Mesenchymal stem cell (in vitro differentiated cells and primary cell): ENCODE results near the gene CEP85.
A peak's percentile ranks its signal among the peaks of the same experiment; 100 is the strongest.
"Not testable (repeated sequence)": the region's sequence is repeated elsewhere in the genome, so short reads cannot be mapped to it uniquely, and the experiment has no call there.

Source experiments
- DNase-seq: peaks from one replicate; pipeline ENCODE4 v3.0.0-alpha.2; 2013
- H2AFZ ChIP-seq: one replicate; pipeline ENCODE4 v1.6.1; 2013; ENCODE audit warnings: low read depth, mild to moderate bottlenecking, control low read depth, inconsistent platforms, low read length, moderate library complexity
- H2AK5ac ChIP-seq: 2 replicates; pipeline ENCODE4 v1.6.1; 2013; ENCODE audit warnings: low read length, moderate library complexity, mild to moderate bottlenecking, inconsistent platforms; ENCODE audit not compliant: severe bottlenecking
- H2BK120ac ChIP-seq: one replicate; pipeline ENCODE4 v1.6.1; 2013; ENCODE audit warnings: low read depth, mild to moderate bottlenecking, inconsistent platforms, low read length, moderate library complexity
- H2BK12ac ChIP-seq, 2 experiments: one replicate each; pipeline ENCODE4 v1.6.1; 2013; ENCODE audit warnings: inconsistent platforms in 2 of 2, low read length in 2 of 2, mild to moderate bottlenecking in 2 of 2, moderate library complexity in 2 of 2, control low read depth in 1 of 2
- H2BK15ac ChIP-seq: one replicate; pipeline ENCODE4 v1.6.1; 2013; ENCODE audit warnings: mild to moderate bottlenecking, low read depth, inconsistent platforms; ENCODE audit not compliant: poor library complexity, severe bottlenecking
- H2BK5ac ChIP-seq: 2 replicates; pipeline ENCODE4 v1.6.1; 2013; ENCODE audit warnings: low read depth, mild to moderate bottlenecking, low read length, control low read depth, inconsistent platforms; ENCODE audit not compliant: poor library complexity, severe bottlenecking
- H3K14ac ChIP-seq, 2 experiments: one replicate each; pipeline ENCODE4 v1.6.1; 2013; ENCODE audit warnings: inconsistent platforms in 2 of 2, low read length in 2 of 2, control low read depth in 1 of 2, mild to moderate bottlenecking in 1 of 2, moderate library complexity in 1 of 2
- H3K18ac ChIP-seq, 2 experiments: one replicate each; pipeline ENCODE4 v1.6.1; 2013; ENCODE audit warnings: inconsistent platforms in 2 of 2, low read length in 2 of 2, control low read depth in 1 of 2, low read depth in 1 of 2, mild to moderate bottlenecking in 1 of 2
- H3K23ac ChIP-seq, 2 experiments: one replicate each; pipeline ENCODE4 v1.6.1; 2013; ENCODE audit warnings: inconsistent platforms in 2 of 2, low read length in 2 of 2, mild to moderate bottlenecking in 2 of 2, moderate library complexity in 2 of 2, control low read depth in 1 of 2
- H3K27ac ChIP-seq: 2 replicates; pipeline ENCODE4 v1.5.1; 2013; ENCODE audit warnings: mild to moderate bottlenecking, moderate library complexity, low read length, control low read depth, inconsistent platforms; ENCODE audit not compliant: poor library complexity, severe bottlenecking
- H3K27me3 ChIP-seq, 2 experiments: 2 replicates each; pipeline versions ENCODE4 v1.6.1 to v1.7.0; 2013; ENCODE audit warnings: low read length in 2 of 2, mild to moderate bottlenecking in 2 of 2, moderate library complexity in 2 of 2, control low read depth in 1 of 2, inconsistent platforms in 1 of 2; ENCODE audit not compliant: control insufficient read depth in 1 of 2, insufficient read depth in 1 of 2
- H3K36me3 ChIP-seq, 2 experiments: 2 replicates each; pipeline versions ENCODE4 v1.6.1 to v1.7.0; 2013; ENCODE audit warnings: low read length in 2 of 2, control low read depth in 1 of 2, inconsistent platforms in 1 of 2, low read depth in 1 of 2, mild to moderate bottlenecking in 1 of 2; ENCODE audit not compliant: insufficient read depth in 2 of 2, control insufficient read depth in 1 of 2
- H3K4ac ChIP-seq, 2 experiments: one replicate each; pipeline ENCODE4 v1.6.1; 2013; ENCODE audit warnings: inconsistent platforms in 2 of 2, low read length in 2 of 2, mild to moderate bottlenecking in 2 of 2, moderate library complexity in 2 of 2, control low read depth in 1 of 2, low read depth in 1 of 2
- H3K4me1 ChIP-seq: 2 replicates; pipeline ENCODE4 v1.6.1; 2013; ENCODE audit warnings: low read depth, low read length, control low read depth; ENCODE audit not compliant: control insufficient read depth, insufficient read depth
- H3K4me2 ChIP-seq: 2 replicates; pipeline ENCODE4 v1.6.1; 2013; ENCODE audit warnings: low read length, mild to moderate bottlenecking, inconsistent platforms; ENCODE audit not compliant: poor library complexity, severe bottlenecking
- H3K4me3 ChIP-seq, 2 experiments: 2 replicates each; pipeline versions ENCODE4 v1.5.1 to v1.7.0; 2013; ENCODE audit warnings: low read length in 2 of 2, mild to moderate bottlenecking in 2 of 2, control low read depth in 1 of 2, low read depth in 1 of 2; ENCODE audit not compliant: insufficient read depth in 1 of 2
- H3K79me1 ChIP-seq: replicated peaks from 2 replicates; pipeline ENCODE4 v1.6.1; 2013; ENCODE audit warnings: mild to moderate bottlenecking, control low read depth, low read length, inconsistent platforms; ENCODE audit not compliant: poor library complexity, severe bottlenecking
- H3K9ac ChIP-seq: 2 replicates; pipeline ENCODE4 v1.7.0; 2013; ENCODE audit warnings: mild to moderate bottlenecking, low read length, moderate library complexity
- H3K9me3 ChIP-seq: 2 replicates; pipeline ENCODE4 v1.7.0; 2013; ENCODE audit warnings: mild to moderate bottlenecking, low read length; ENCODE audit not compliant: control insufficient read depth
- H4K8ac ChIP-seq: one replicate; pipeline ENCODE4 v1.6.1; 2013; ENCODE audit warnings: inconsistent platforms, mild to moderate bottlenecking, low read length, moderate library complexity
- H4K91ac ChIP-seq: one replicate; pipeline ENCODE4 v1.6.1; 2013; ENCODE audit warnings: mild to moderate bottlenecking, low read length, inconsistent platforms
- WGBS: methylation state at CpG from one replicate; pipeline ENCODE4 v1.1.7; 2013; ENCODE audit warnings: mixed read lengths; 5-methylcytosine and 5-hydroxymethylcytosine counted together

CEP85 gene

DNA sequence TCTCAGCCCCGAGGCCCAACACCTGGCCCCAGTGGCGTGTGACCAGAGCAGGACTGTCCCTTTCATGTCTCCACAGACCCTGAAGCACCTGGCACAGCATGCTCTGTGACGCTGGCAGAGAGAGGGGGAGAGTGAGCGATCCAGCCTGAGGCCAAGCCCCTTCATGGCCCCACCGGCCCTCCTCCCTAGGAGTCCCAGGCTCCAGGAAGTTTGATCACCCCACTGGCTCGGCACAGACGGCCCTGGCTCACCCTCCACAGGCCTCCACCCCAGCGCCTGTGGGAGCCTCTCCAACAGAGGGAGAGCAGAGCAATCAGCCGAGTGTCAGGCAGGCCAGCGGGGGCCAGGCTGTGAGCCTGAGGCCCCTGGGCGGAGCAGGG, 56.9 kb downstream of the CEP85 start:
- Histone ChIP-seq H4K8ac (peak overlapping the region; percentile 39), H2BK12ac (no peak overlapping the region), H3K27me3 (no peaks in the 10 kb centered on the region), H3K27ac (no peak overlapping the region), H3K23ac (no peak overlapping the region), H3K4me2 (no peak overlapping the region), H3K4ac (no peak overlapping the region), H4K91ac (no peak overlapping the region), H3K79me1 (peaks cover 4% of the 10 kb centered on the region), H2BK15ac (peak overlapping the region; percentile 8), H3K4me1 (peaks cover 44% of the 10 kb centered on the region), H2BK120ac (no peak overlapping the region), H3K9me3 (no peaks in the 10 kb centered on the region), H3K4me3 (no peak overlapping the region), H2AFZ (no peak overlapping the region), H3K18ac (no peak overlapping the region), H3K14ac (no peak overlapping the region), H2BK5ac (no peak overlapping the region), H2AK5ac (peak overlapping the region; percentile 10), H3K9ac (peak overlapping the region; percentile 22), H3K36me3 (peaks cover 9% of the 10 kb centered on the region in 2 experiments)
- DNase-seq, result no peak
- WGBS, result 69% methylated on average over 10 of the region's 11 CpGs

- 93% methylated on average over 3 of the region's 3 CpGs for WGBS
These were observed 57.4 kb downstream of the CEP85 start for GRCh38 chr1:26291433-26291832.

GRCh38 chr1:26291939-26292338, 57.9 kb downstream of the CEP85 start:
- Histone ChIP-seq H4K91ac (no peak overlapping the region), H3K4me3 (no peak overlapping the region), H3K4me2 (no peak overlapping the region), H3K27me3 (no peaks in the 10 kb centered on the region), H3K23ac (no peak overlapping the region), H3K27ac (no peak overlapping the region), H2BK5ac (no peak overlapping the region), H3K9me3 (no peaks in the 10 kb centered on the region), H3K9ac (no peak overlapping the region), H2AK5ac (peak overlapping the region; percentile 42), H3K4ac (no peak overlapping the region), H3K18ac (no peak overlapping the region), H3K36me3 (peaks cover 20% of the 10 kb centered on the region in 2 experiments), H4K8ac (no peak overlapping the region), H2BK15ac (no peak overlapping the region), H2BK120ac (no peak overlapping the region), H3K4me1 (peaks cover 42% of the 10 kb centered on the region), H3K79me1 (peaks cover 4% of the 10 kb centered on the region), H2BK12ac (no peak overlapping the region), H3K14ac (no peak overlapping the region), H2AFZ (no peak overlapping the region)
- 94% methylated on average over 4 of the region's 4 CpGs for WGBS
- DNase-seq, result no peak

More at GRCh38 chr1:26291433-26291832, 57.4 kb downstream of the CEP85 start:
- H3K23ac ChIP-seq, result no peak overlapping the region
- no peaks in the 10 kb centered on the region for H3K27me3 ChIP-seq
- H3K4me3 ChIP-seq, result no peak overlapping the region
- peak overlapping the region; percentile 42 for H2AK5ac ChIP-seq
- H3K4ac ChIP-seq, result no peak overlapping the region
- no peak overlapping the region for H3K27ac ChIP-seq
- no peak overlapping the region for H2BK15ac ChIP-seq
- H2BK5ac ChIP-seq, result no peak overlapping the region
- no peaks in the 10 kb centered on the region for H3K9me3 ChIP-seq
- no peak overlapping the region for H3K4me2 ChIP-seq
- peak overlapping the region; percentile 22 for H3K9ac ChIP-seq
- peaks cover 4% of the 10 kb centered on the region for H3K79me1 ChIP-seq
- H4K8ac ChIP-seq, result no peak overlapping the region
- H3K14ac ChIP-seq, result no peak overlapping the region
- no peak overlapping the region for H3K18ac ChIP-seq
- peaks cover 44% of the 10 kb centered on the region for H3K4me1 ChIP-seq
- peaks cover 14 to 15% of the 10 kb centered on the region in 2 experiments for H3K36me3 ChIP-seq
- no peak overlapping the region for H2BK12ac ChIP-seq
- H2BK120ac ChIP-seq, result no peak overlapping the region
- H4K91ac ChIP-seq, result no peak overlapping the region
- H2AFZ ChIP-seq, result no peak overlapping the region
- no peak for DNase-seq

DNA sequence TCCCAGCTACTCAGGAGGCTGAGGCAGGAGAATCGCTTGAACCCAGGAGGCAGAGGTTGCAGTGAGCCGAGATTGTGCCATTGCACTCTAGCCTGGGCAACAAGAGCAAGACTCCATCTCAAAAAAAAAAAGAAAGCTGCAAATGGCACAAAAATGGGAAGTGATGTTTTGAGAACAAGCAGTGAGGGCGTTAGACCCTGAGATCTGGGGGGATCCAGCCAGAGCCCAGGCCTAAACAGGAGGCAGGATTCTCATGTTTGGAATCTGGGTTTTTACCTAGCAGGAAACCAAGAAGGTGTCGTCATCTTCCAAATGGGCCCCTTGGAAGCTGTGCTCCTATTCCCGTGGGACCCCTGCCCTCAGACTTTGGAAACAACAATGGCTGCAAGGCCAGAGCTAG, 58.7 kb downstream of the CEP85 start:
- not testable (repeated sequence) for H3K4me3 ChIP-seq, H3K9me3 ChIP-seq, H3K4me2 ChIP-seq, H3K27ac ChIP-seq, H2AK5ac ChIP-seq, H3K79me1 ChIP-seq, H2BK15ac ChIP-seq, H4K91ac ChIP-seq, H2BK12ac ChIP-seq, H3K27me3 ChIP-seq, H3K18ac ChIP-seq, H2BK5ac ChIP-seq, H3K23ac ChIP-seq, H3K4ac ChIP-seq, DNase-seq, H3K14ac ChIP-seq, H2AFZ ChIP-seq, H4K8ac ChIP-seq, H3K9ac ChIP-seq, H2BK120ac ChIP-seq
- Histone ChIP-seq H3K36me3 (peaks cover 22 to 28% of the 10 kb centered on the region in 2 experiments), H3K4me1 (peaks cover 38% of the 10 kb centered on the region)
- 97% methylated on average over 5 of the region's 5 CpGs for WGBS
